GM18511 (cell line): ENCODE results near the gene ADAM12.
"Not testable (repeated sequence)": the region's sequence is repeated elsewhere in the genome, so short reads cannot be mapped to it uniquely, and the experiment has no call there.

Experiments used
- ATAC-seq: cut with Tn5 transposase; IDR thresholded peaks from one replicate; pipeline ENCODE4 v1.9.1; 2021; ENCODE audit warnings: mild to moderate bottlenecking, moderate library complexity; ENCODE audit not compliant: unreplicated experiment

ADAM12 gene

DNA sequence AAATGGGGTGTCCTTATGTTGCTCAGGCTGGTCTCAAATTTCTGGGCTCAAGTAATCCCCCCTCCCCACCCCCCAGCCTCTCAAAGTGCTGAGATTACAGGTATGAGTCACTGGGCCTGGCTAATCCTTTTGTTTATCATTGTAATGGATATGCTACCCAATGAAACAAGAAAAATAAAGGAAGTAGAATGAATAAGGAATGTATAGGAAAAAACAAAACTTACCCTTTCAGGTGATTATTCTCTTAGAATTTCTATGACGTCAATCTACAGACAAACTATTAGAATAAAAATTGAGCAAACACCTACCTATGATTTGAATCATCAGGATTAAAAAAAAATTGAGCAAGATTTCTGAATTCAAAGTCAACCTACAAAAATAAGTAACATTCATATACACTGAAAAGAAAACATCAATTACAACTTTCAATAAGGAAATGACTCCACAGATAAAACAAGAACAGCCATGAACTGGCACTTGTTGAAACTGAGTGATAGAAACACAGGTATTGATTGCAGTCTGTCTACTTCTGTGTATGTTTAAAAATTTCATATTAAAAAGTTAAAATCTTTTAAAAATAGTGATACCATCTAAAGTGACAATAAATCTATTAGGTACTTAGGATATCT, 12.2 kb downstream of the ADAM12 start:
- ATAC-seq = no peak

DNA sequence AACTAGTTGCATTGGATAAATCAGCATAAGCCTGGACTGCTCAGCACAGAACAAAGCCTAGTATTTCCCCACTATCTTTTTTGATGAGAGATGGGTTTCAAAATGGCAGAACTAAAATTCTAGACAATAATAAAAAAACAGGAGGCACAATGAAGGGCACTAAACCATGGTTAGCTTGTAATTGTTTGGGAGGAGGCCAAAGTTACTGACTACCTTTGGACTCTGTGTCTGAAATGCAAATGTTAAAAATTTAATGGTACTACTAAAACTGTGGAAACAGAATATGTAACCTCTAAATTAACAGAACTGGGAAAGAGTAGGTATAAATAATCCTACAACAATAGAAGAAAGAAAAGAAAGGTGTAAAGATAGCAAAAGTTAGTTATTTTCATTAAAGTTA, 13.0 kb downstream of the ADAM12 start:
- ATAC-seq = no peak

DNA sequence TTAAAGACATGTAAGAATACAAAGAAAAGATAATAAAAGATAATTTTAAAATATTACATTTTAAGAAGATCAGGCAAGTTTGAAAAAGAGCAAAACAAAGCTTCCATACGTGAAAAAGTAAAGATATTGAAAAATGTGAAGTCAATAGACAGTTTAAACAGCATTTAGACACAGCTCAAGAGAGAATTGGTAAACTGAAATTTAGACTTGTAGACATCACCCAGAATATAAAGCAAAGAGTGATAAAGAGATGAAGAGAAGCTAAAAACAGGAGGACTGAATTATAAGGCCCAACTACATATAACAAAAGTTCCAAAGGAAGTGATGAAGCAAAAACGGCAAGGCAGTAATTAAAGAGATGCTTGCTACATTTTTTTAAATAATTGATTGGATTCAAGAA, 13.8 kb downstream of the ADAM12 start:
- ATAC-seq = no peak

DNA sequence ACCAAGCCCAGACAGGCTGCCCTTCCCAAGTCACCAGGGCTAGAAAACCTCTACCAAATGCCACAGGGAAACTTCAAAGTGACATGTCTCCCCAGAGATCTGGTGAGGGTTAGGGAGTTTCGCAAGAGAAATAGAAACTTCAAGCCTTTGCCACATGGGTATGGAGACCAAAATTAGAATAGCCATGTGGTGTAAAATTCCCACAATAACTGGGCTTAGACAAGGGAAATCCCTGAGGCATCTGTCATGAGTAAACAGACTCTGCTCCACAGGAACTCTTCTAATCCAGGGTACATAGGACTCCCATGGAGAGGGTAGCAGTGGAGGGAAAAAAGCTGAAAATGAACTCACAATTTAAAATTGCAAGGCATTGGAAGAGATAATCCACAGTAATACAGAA, 14.3 kb downstream of the ADAM12 start:
- no peak for ATAC-seq

DNA sequence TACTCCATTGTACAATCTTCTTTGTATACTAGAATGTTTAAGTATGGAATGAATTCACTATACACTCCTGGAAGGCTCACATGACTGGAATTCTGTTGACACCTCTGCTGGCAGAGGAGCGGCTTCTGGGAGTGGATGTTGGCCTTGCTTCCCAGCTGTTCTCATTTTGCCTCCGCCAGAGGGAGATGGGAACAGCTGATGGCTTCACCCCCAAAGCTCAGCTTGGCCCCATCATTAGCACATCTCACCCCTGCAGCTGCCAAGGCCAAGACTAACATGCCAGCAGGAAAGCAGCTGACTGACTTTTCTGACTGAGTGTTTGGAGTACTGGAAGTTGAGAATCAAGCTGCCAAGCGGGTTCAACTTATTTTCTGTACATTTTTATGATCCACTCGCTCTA, 15.1 kb downstream of the ADAM12 start:
- no peak for ATAC-seq

DNA sequence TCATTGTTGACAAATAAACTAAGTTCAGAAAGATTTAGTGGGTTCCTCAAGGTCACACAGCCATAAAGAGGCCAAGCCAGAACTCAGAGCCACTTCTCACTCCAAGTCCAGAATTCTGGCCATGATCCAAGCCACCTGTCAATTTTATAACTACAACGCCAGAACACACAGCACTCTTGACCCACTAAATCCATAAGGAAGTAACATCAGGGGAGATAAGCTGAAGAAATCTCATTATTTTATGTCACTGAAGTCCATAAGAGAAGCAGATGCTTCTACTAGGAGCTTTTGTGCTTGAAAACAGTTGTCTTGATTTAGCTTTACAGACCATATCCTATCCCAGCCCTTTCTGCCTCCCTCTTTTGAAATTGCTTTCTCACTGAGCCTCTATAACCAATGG, 15.9 kb downstream of the ADAM12 start:
- no peak for ATAC-seq

DNA sequence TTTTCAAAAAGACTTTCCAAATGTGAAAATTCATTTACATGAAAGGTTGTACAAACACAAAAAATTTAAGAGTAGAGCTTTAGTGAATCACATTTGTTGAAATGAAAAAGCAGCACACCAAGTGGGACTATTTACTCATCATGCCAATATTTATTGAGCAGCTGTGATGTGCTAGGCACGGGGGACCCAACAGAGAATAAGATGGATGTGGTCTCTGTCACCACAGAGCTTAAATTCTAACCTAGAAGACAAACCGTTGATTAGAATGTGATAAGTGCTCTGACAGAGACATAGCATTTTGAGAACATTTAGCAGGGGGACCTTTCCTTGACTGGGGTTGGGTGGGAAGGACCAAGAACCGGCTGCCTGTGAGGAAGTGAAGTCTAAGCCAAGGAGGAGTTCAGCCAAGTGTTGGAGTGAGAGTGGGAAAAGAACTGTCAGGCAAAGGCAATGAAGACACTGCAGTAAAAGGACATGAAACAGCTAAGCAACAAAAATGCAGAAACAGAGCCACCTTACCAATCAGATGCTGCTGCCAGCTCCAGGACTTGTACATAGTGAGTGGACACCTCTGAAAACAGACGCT, 19.1 kb downstream of the ADAM12 start:
- ATAC-seq = no peak

DNA sequence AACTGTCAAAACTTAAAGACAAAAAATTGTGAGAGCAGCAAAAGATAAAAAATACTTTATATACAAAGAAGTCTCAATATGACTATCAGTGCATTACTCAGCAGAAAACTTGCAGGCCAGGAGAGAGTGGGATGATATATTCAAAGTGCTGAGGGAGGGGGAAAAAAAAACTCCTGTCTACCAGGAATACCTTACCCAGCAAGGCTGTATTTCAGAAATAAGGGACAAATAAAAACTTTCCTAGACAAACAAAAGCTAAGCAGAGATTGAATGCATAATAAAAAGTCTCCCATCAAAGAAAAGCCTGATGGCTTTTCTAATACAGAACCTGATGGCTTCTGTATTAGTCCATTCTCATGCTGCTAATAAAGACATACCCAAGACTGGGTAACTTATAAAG, 31.1 kb downstream of the ADAM12 start:
- no peak for ATAC-seq

DNA sequence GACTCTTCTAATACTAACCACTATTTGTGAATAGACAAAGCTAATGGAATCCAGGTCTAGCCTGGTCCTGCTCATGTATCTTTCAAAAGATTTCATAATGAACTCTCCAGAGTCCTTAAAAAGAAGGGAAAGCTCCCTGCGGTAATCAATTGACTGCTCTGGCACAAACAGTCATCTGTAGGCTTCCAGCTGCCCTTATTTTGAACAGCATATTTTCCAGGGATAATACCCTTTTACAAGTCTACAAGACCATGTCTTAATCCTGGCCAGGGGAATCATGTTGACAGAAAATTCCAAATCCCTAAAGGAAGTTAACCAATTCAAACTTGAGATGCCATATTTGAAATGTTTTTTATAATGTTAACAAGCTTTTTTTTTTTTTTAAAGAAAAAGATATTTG, 34.6 kb downstream of the ADAM12 start:
- ATAC-seq = no peak

DNA sequence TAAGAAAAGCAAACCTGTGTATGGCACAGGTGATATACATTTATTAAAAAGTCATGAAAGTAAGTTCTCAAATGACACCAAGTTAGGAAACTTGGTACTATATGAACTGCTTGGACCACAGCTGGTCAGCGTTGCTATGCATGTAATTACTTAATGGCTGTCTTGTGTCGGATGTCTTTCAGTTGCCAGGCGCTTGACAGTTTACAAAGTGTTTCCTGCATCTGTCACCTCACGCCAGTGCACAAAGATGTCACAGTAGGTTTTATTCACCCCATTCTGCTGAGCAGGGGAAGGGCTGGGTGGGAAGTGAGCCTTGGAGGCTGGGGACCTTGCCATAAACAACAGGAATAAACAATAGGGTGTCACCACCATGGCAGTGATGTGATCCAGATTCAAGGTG, 35.8 kb downstream of the ADAM12 start:
- ATAC-seq = no peak

DNA sequence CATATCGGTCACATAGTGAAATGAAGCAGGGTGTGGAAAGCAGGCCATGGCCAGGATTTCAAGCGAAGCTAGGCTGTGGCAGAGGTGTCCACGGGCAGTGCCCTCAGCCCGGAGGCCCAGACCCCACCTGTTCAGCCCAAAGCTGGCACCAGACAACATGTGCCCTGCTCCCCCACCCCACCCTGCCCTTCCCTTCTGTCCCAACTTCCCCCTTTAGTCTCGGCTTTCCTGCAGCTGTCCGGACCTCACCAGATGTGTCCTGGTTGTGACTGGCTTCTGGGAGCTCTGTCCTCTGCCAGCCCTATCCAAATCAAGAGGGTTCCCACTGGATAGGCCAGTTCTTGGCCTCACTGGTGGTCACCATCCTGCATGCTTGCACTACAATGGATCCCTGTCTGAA, 37.3 kb downstream of the ADAM12 start:
- ATAC-seq = no peak

DNA sequence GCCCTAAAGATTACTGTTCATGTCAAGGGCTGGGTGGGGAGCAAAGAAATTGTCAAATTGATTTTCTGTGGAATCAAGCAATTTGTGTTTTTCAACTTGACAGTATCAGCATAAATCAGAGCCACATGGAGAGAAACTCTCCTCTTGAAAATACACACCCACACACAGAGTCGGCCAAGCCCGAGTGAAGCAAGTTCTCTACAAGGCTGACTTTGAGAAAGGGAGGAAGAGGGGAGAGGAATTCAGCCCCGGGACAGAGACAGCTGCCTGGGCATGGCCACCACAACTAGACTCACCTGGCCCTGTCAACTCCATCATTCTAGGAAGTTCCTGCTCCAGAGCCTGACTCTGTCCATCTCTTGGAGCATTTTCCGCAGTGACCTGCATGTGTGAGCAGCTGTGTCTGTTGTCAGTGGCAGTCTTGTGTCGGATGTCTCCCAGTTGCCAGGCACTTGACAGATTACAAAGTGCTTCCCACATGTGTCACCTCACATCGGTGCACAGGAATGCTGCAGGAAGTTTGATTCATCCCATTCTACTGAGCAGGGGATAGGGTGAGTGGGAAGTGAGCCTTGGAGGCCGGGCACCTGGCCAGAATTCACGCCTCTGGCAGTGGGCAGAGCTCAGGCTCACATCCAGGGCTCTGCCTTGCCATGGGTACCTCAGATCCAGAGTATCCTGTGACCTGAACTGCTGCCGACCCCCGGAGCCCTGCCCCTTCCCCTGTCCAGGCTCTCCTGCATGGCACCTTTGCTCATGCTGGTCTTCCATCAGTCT, 37.9 kb downstream of the ADAM12 start:
- no peak for ATAC-seq

DNA sequence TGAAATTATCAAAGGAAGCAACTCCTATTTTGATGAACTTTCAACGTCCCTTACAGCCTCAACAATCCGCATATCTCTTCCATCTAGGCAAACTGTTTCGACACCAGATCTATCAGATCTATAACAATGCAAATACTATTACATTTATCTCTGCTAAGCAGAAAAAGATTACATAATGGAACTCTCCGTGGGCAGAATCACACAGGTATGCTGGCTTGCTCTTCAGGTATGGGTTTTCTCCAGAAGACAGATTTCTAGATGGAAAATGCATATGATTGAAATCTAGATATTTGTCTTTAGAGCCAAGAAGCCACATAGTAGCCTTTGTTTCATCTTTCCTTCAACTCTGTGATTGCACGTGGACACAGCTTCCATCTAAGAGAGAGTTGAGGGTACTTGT, 38.6 kb downstream of the ADAM12 start:
- no peak for ATAC-seq

DNA sequence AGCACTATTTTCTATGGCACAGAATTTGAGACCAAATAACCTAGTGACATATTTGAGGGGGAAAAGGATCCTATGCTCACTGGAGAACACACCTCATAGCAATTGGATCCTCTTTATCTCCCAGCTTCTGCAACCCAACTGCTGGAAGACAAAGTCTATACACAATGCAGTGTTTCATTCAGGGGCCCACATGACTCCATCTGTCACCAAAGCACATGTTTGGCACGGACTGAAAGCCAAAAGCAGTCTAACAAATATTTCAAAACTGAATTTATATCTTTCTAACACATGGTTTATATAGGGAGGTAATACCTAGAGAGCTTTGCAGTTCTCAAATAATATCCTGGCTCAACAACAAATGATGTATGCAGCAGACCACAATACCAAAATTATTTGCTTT, 39.2 kb downstream of the ADAM12 start:
- no peak for ATAC-seq

DNA sequence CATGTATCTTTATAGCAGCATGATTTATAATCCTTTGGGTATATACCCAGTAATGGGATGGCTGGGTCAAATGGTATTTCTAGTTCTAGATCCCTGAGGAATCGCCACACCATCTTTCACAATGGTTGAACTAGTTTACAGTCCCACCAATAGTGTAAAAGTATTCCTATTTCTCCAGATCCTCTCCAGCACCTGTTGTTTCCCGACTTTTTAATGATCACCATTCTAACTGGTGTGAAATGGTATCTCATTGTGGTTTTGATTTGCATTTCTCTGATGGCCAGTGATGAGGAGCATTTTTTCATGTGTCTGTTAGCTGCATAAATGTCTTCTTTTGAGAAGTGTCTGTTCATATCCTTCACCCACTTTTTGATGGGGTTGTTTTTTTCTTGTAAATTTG, 44.8 kb downstream of the ADAM12 start:
- ATAC-seq = not testable (repeated sequence)

DNA sequence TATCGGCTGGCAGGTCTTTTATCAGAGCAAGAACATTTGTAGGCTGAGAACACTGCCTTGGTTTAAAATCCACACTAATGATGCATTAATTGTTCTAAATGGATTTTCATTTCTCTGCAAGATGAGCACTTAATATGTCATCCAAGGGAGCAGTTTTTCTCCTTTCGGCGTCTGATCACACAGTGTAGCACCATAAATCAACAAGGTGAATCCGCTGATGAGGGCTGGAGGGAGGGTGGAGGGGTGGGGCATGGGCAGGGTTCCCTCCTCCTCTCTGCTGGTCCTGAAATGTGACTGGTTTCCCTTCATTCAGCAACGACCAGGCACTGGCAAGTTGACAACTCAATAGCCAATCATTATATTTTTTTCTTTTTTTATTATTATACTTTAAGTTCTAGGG, 45.6 kb downstream of the ADAM12 start:
- no peak for ATAC-seq

DNA sequence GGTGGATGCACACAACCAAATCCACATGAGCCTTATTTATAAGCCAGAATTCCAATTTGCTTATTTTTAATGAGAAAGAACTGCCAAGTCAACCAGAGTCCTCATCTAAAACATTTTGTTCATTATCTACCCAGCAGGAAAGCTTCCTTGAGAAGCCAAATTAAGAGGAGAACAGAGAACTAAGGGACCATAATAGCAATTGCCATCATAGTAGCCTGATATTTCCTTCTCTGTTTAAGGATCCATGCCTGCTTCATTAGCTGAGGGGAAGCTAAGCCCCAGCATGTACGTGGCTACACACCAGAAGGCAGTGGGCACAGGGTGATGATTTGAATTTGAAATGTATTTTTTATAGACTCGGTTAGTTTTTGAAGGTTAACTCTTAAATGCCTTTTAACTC, 46.8 kb downstream of the ADAM12 start:
- ATAC-seq = no peak

DNA sequence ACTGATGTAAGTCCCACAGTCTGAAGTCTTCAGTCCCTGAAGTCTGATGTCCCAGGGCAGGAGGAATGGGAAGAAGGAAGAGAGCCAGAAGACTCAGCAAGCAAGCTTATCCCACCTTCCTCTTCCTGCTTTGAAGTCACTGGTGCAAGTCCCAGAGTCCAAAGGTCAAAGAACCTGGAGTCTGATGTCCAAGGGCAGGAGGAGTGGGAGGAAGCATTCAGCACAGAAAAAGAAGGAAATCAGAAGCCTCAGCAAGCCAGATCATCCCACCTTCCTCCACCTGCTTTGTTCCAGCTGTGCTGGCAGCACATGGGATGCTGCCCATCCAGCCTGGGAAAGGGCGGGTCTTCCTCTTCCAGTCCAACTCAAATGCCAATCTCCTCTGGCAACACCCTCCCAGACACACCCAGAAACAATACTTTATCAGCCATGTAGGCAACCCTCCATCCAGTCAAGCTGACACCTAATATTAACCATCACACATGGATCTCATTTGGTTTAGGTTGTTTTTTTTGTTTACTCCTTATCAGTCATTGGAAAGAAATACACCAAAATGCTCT, 50.9 kb downstream of the ADAM12 start:
- no peak for ATAC-seq

DNA sequence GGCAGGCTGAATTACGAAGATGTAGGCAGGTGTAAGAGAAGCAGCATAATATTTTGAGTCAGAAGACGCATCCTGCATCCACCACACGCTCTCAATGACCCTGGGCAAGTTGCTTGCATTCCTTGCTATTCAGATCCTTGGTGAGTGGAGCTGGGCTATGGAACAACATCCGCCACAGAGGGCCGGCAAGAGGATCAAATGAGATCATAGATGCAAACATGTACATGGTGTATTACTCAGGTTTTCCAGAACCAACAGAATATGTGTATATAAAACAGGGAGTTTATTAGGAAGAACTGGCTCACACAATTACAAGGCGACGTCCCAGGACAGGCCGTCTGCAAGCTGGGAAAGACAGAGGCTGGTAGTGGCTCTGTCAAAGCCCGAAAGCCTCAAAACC, 51.5 kb downstream of the ADAM12 start:
- ATAC-seq = no peak

DNA sequence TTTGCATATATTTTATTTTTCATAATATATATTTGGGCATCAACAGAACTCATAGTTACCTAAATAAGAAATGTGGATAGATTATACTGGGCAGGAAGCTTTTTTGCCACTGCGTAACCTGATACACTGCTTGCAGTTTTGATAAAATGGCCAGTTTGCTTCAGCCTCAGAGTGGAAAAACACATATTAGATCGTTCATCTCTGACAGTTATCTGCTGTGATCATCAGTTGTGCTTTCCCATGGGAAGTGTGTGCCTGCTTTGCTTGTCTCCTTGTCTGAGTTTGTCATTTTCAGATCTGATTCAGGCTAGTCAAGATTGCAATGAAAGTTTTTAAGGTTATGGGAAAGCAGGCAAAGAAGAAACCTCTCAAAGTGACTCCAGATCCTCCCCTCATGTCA, 54.0 kb downstream of the ADAM12 start:
- ATAC-seq = no peak

DNA sequence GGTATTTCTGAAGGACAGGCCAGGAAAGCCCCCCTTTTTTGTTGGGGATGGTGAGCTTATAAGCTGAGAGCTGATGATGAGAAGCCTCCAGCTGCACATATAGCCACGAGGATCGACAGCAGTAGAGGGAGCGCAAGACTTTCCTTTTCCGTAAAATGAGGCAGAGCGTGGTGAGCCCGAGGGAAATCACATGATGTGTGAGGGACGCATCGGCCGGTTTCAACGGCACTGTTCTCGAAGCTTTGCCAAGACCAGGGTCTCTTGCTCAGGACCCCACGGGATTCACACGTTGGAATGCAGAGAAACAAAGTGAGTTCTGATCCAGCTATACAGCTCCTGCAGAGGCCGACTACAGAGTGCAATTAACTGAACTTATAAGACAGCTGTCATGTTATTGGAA, 55.7 kb downstream of the ADAM12 start:
- no peak for ATAC-seq

DNA sequence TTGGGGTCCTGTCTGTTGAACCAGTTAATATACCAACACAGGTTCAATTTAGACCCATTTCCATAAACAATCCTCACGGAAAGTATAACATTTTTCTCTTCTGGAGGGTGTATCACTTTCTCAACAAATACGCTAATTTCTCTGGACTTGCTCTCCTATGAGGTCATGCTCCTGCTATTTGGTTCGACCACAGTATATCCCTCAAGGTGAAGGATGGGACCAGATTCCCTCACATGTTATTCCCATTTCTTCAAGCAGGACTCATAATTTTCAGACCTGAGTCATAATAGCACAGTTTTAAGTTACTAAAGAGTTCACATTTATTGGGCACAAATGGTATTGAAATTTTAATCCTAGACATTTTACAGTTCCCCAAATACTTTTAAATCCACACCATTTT, 57.2 kb downstream of the ADAM12 start:
- no peak for ATAC-seq
